Liver (tissue), 3 donors: Measurements from ENCODE around the gene NAAA.

Experiments used
- ATF3 ChIP-seq: IDR thresholded peaks from 2 replicates; pipeline ENCODE4 v1.6.1; 2016; ENCODE audit warnings: antibody characterized with exemption
- JUND ChIP-seq, 2 donors: IDR thresholded peaks; 2 replicates each; pipeline ENCODE4 v1.6.1; 2016; ENCODE audit warnings: antibody characterized with exemption in 2 of 2
- RAD21 ChIP-seq, 2 donors: IDR thresholded peaks; 2 replicates each; pipeline ENCODE4 v1.6.1; 2016; ENCODE audit warnings: antibody characterized with exemption in 2 of 2, mild to moderate bottlenecking in 2 of 2
- REST ChIP-seq: IDR thresholded peaks from 2 replicates; pipeline ENCODE4 v1.6.1; 2016; ENCODE audit warnings: antibody characterized with exemption, mild to moderate bottlenecking
- RXRA ChIP-seq, 2 donors: IDR thresholded peaks; 2 replicates each; pipeline ENCODE4 v1.6.1; 2017 to 2018; ENCODE audit warnings: antibody characterized with exemption in 2 of 2, mild to moderate bottlenecking in 1 of 2
- SP1 ChIP-seq: IDR thresholded peaks from 2 replicates; pipeline ENCODE4 v1.6.1; 2018; ENCODE audit warnings: antibody characterized with exemption, mild to moderate bottlenecking
- TAF1 ChIP-seq: conservative IDR thresholded peaks from 2 replicates; pipeline ENCODE4 v1.6.1; 2016; ENCODE audit warnings: antibody characterized with exemption, mild to moderate bottlenecking
- TF ChIP-seq, protein P1 (sequence below): fragments of 150-350 bp; IDR thresholded peaks from 2 replicates; pipeline ENCODE4 v1.5.1; 2017; ENCODE audit warnings: improper control_type of control experiment, low read depth, low read length; ENCODE audit not compliant: missing input control
- TF ChIP-seq, protein P2 (sequence below): IDR thresholded peaks from 2 replicates; pipeline ENCODE4 v1.6.1; 2016; ENCODE audit warnings: antibody characterized with exemption
- TF ChIP-seq, protein P3 (sequence below): IDR thresholded peaks from 2 replicates; pipeline ENCODE4 v1.6.1; 2016; ENCODE audit warnings: antibody characterized with exemption
- donor health status: healthy.
- donor health status: healthy.

- TF ChIP-seq, protein P1, sequence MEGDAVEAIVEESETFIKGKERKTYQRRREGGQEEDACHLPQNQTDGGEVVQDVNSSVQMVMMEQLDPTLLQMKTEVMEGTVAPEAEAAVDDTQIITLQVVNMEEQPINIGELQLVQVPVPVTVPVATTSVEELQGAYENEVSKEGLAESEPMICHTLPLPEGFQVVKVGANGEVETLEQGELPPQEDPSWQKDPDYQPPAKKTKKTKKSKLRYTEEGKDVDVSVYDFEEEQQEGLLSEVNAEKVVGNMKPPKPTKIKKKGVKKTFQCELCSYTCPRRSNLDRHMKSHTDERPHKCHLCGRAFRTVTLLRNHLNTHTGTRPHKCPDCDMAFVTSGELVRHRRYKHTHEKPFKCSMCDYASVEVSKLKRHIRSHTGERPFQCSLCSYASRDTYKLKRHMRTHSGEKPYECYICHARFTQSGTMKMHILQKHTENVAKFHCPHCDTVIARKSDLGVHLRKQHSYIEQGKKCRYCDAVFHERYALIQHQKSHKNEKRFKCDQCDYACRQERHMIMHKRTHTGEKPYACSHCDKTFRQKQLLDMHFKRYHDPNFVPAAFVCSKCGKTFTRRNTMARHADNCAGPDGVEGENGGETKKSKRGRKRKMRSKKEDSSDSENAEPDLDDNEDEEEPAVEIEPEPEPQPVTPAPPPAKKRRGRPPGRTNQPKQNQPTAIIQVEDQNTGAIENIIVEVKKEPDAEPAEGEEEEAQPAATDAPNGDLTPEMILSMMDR, result no peak
- TF ChIP-seq TAF1 (no peak), REST (no peak), RXRA (IDR thresholded peaks at IDR 0.05) (no peak), SP1 (no peak), JUND (IDR thresholded peaks at IDR 0.05) (no peak), ATF3 (no peak), RAD21 (IDR thresholded peaks at IDR 0.05) (no peak)
- TF ChIP-seq, protein P2, sequence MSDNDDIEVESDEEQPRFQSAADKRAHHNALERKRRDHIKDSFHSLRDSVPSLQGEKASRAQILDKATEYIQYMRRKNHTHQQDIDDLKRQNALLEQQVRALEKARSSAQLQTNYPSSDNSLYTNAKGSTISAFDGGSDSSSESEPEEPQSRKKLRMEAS, result no peak
- TF ChIP-seq, protein P3, sequence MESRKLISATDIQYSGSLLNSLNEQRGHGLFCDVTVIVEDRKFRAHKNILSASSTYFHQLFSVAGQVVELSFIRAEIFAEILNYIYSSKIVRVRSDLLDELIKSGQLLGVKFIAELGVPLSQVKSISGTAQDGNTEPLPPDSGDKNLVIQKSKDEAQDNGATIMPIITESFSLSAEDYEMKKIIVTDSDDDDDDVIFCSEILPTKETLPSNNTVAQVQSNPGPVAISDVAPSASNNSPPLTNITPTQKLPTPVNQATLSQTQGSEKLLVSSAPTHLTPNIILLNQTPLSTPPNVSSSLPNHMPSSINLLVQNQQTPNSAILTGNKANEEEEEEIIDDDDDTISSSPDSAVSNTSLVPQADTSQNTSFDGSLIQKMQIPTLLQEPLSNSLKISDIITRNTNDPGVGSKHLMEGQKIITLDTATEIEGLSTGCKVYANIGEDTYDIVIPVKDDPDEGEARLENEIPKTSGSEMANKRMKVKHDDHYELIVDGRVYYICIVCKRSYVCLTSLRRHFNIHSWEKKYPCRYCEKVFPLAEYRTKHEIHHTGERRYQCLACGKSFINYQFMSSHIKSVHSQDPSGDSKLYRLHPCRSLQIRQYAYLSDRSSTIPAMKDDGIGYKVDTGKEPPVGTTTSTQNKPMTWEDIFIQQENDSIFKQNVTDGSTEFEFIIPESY, result no peak
Measured at GRCh38 chr4:75968084-75968483, 27.3 kb upstream of the NAAA start.
